Measurements from ENCODE around the gene LHFPL3.

The LHFPL3 gene

GRCh38 chr7:104371980-104372357, 43.6 kb downstream of the LHFPL3 start:
- no peak for DNase-seq

GRCh38 chr7:104382616-104383015, 54.2 kb downstream of the LHFPL3 start:
- no peak for DNase-seq

GRCh38 chr7:104386943-104387342, 58.5 kb downstream of the LHFPL3 start:
- DNase-seq, result no peak

- no peak for DNase-seq
Observed at GRCh38 chr7:104388222-104388621, 59.8 kb downstream of the LHFPL3 start.

- DNase-seq, result no peak
Observed at GRCh38 chr7:104395162-104395561, 66.8 kb downstream of the LHFPL3 start.

- DNase-seq, result no peak
Observed at GRCh38 chr7:104397442-104397841, 69.0 kb downstream of the LHFPL3 start.

- DNase-seq, result no peak
Observed at GRCh38 chr7:104408371-104408770, 80.0 kb downstream of the LHFPL3 start.

- no peak for DNase-seq
Observed at GRCh38 chr7:104410742-104411141, 82.3 kb downstream of the LHFPL3 start.

- no peak for DNase-seq
Observed at GRCh38 chr7:104412911-104413310, 84.5 kb downstream of the LHFPL3 start.

GRCh38 chr7:104414216-104414615, 85.8 kb downstream of the LHFPL3 start:
- DNase-seq, result no peak

- no peak for DNase-seq
Observed at GRCh38 chr7:104415700-104416099, 87.3 kb downstream of the LHFPL3 start.

GRCh38 chr7:104416866-104417393, 88.5 kb downstream of the LHFPL3 start:
- no peak for DNase-seq

GRCh38 chr7:104431930-104432329, 103.5 kb downstream of the LHFPL3 start:
- no peak for DNase-seq

GRCh38 chr7:104434129-104434528, 105.7 kb downstream of the LHFPL3 start:
- DNase-seq, result no peak

GRCh38 chr7:104442481-104442880, 114.1 kb downstream of the LHFPL3 start:
- DNase-seq, result no peak

GRCh38 chr7:104444017-104444416, 115.6 kb downstream of the LHFPL3 start:
- no peak for DNase-seq

GRCh38 chr7:104445393-104445792, 117.0 kb downstream of the LHFPL3 start:
- no peak for DNase-seq

GRCh38 chr7:104450861-104451260, 122.5 kb downstream of the LHFPL3 start:
- DNase-seq, result no peak

GRCh38 chr7:104453190-104453589, 124.8 kb downstream of the LHFPL3 start:
- DNase-seq, result no peak

GRCh38 chr7:104458875-104459274, 130.5 kb downstream of the LHFPL3 start:
- no peak for DNase-seq

GRCh38 chr7:104469166-104469820, 140.9 kb downstream of the LHFPL3 start:
- no peak for DNase-seq

- no peak for DNase-seq
Observed at GRCh38 chr7:104480529-104480928, 152.1 kb downstream of the LHFPL3 start.

- no peak for DNase-seq
Observed at GRCh38 chr7:104482362-104483037, 154.1 kb downstream of the LHFPL3 start.

GRCh38 chr7:104486931-104487330, 158.5 kb downstream of the LHFPL3 start:
- no peak for DNase-seq

GRCh38 chr7:104487642-104488041, 159.2 kb downstream of the LHFPL3 start:
- DNase-seq, result no peak

Measured in islet precursor cell (in vitro differentiated cells).